ENCODE data around the gene STAB2. TPM values are rescaled to one million over a fixed set of nuclear protein-coding genes. Genes with fewer than 3 reads are reported as not detected.

STAB2 gene
- total RNA-seq, 2 donors from 2014 or later = under 0.01 TPM; not detected in 1

GRCh38 chr12:103793512-103794045 is 206.5 kb downstream of the STAB2 start:
- Histone ChIP-seq H3K9me3 (no peaks in the 10 kb centered on the region), H3K4me3 (no peak overlapping the region), H3K4me1 (no peaks in the 10 kb centered on the region), H3K27me3 (no peaks in the 10 kb centered on the region), H3K36me3 (replicated peaks in 1 of 2; ENCODE audit: insufficient read depth in 1 of 2, low read depth in 2 of 2) (peaks cover 0 to 6% of the 10 kb centered on the region in 2 donors), H3K27ac (no peak overlapping the region)
- ATAC-seq = no peak
- DNase-seq = no peak
- WGBS, 2 donors = 80 to 88% methylated on average over 9 of the region's 9 CpGs
- intact Hi-C loops (cut with DNase I) = no loop called here
- TF ChIP-seq POLR2A (IDR thresholded peaks at IDR 0.05) = no peak
- TF ChIP-seq CTCF (IDR thresholded peaks at IDR 0.05) = no peak

GRCh38 chr12:103794309-103795213 is 207.5 kb downstream of the STAB2 start:
- Histone ChIP-seq H3K27me3 (no peaks in the 10 kb centered on the region), H3K4me1 (peaks cover 7% of the 10 kb centered on the region), H3K36me3 (replicated peaks in 1 of 2; ENCODE audit: insufficient read depth in 1 of 2, low read depth in 2 of 2) (peaks cover 0 to 6% of the 10 kb centered on the region in 2 donors), H3K9me3 (no peaks in the 10 kb centered on the region), H3K4me3 (no peak overlapping the region), H3K27ac (no peak overlapping the region)
- ATAC-seq (no peak), DNase-seq (no peak)
- 73 to 75% methylated on average over 4 of the region's 4 CpGs for WGBS, 2 donors
- no peak for TF ChIP-seq CTCF (IDR thresholded peaks at IDR 0.05)
- TF ChIP-seq POLR2A (IDR thresholded peaks at IDR 0.05) = no peak
- intact Hi-C loops (cut with DNase I) = no loop called here

- intact Hi-C loops (cut with DNase I) = no loop called here
- Histone ChIP-seq H3K27ac (no peak overlapping the region), H3K36me3 (replicated peaks in 1 of 2; ENCODE audit: insufficient read depth in 1 of 2, low read depth in 2 of 2) (peaks cover 0 to 6% of the 10 kb centered on the region in 2 donors), H3K9me3 (no peaks in the 10 kb centered on the region), H3K4me3 (no peak overlapping the region), H3K4me1 (peaks cover 23% of the 10 kb centered on the region), H3K27me3 (no peaks in the 10 kb centered on the region)
- no peak for ATAC-seq
- DNase-seq = no peak
- WGBS, 2 donors = 97 to 98% methylated on average over 4 of the region's 4 CpGs
- TF ChIP-seq CTCF (IDR thresholded peaks at IDR 0.05) (no peak), POLR2A (IDR thresholded peaks at IDR 0.05) (no peak)
Observed at GRCh38 chr12:103798586-103798985, 211.5 kb downstream of the STAB2 start.

GRCh38 chr12:103799504-103799856 is 212.4 kb downstream of the STAB2 start:
- intact Hi-C loops (cut with DNase I) = no loop called here
- peak; percentile 21 for ATAC-seq
- no peak for DNase-seq

More at GRCh38 chr12:103799504-103799856, 212.4 kb downstream of the STAB2 start:
- TF ChIP-seq POLR2A (IDR thresholded peaks at IDR 0.05) (no peak), CTCF (IDR thresholded peaks at IDR 0.05) (no peak)
- Histone ChIP-seq H3K27ac (peak overlapping the region in 3 of 4 donors; percentile 69 to 75 (median 69)), H3K9me3 (no peaks in the 10 kb centered on the region), H3K4me1 (peaks cover 23% of the 10 kb centered on the region), H3K4me3 (no peak overlapping the region), H3K27me3 (no peaks in the 10 kb centered on the region), H3K36me3 (replicated peaks in 1 of 2; ENCODE audit: insufficient read depth in 1 of 2, low read depth in 2 of 2) (peaks cover 0 to 6% of the 10 kb centered on the region in 2 donors)
- 63 to 80% methylated on average over 4 of the region's 4 CpGs for WGBS, 2 donors

Measured in body of pancreas (tissue), 4 donors.